ENCODE data around the gene EPHX1.

- TF ChIP-seq RAD21 (IDR thresholded peaks at IDR 0.05; ENCODE audit: insufficient read depth, low read depth, low read length) = no peak
- no peak for TF ChIP-seq EZH2 (IDR thresholded peaks at IDR 0.05; ENCODE audit: borderline replicate concordance, control insufficient read depth, low read depth, low read length)
- TF ChIP-seq CTCF (IDR thresholded peaks at IDR 0.05 in 2 of 3, conservative IDR thresholded peaks at IDR 0.05 in 1 of 3; ENCODE audit: control insufficient read depth in 2 of 3, extremely low read depth in 1 of 3, insufficient read depth in 1 of 3, low read depth in 3 of 3, low read length in 3 of 3) = no peak
- no peak for TF ChIP-seq ATF3 (IDR thresholded peaks at IDR 0.05; ENCODE audit: borderline replicate concordance, extremely low read depth, low read depth, low read length)
- TF ChIP-seq POLR2AphosphoS2 (IDR thresholded peaks at IDR 0.05; ENCODE audit: low read depth, low read length) = no peak
- TF ChIP-seq MAX (IDR thresholded peaks at IDR 0.05; ENCODE audit: low read depth, low read length) = no peak
- no peak for TF ChIP-seq IRF4 (IDR thresholded peaks at IDR 0.05; ENCODE audit: low read depth, low read length)
These were observed 69.7 kb downstream of the EPHX1 start for GRCh38 chr1:225879521-225880221.
